Measurements from ENCODE around the gene CR2. TPM values are rescaled to one million over a fixed set of nuclear protein-coding genes. Genes with fewer than 3 reads are reported as not detected.

The CR2 gene
- total and polyA plus RNA-seq, 5 donors: not detected

DNA sequence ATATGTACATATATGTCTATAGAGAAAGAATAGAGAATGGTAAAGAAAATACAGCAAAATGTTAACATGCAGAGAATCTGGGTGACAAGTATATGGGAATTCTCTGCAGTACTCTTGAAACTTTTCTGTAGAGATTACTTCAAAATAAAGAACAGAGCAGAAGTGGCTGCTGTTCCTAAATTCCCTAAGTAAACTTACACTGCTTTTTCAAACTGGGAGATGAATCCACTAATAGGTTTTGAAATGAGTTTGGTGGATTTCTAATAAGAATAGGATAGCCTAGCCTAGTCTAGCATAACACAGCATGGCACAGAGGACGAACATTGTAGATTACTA lies 450 bp upstream of the CR2 start:
- peak overlapping the region; percentile 37 for H3K4me3 ChIP-seq (ENCODE audit: low read length)
- DNase-seq: no peak
- WGBS: 19% methylated on average over 1 of the region's 1 CpG
- no peaks in the 10 kb centered on the region for H3K9me3 ChIP-seq (ENCODE audit: control insufficient read depth, low read length)
- H3K4me1 ChIP-seq (ENCODE audit: control insufficient read depth, insufficient read depth, low read length): no peaks in the 10 kb centered on the region
- intact Hi-C loops (cut with DNase I): no loop called here
- ATAC-seq: no peak
- peaks cover 3% of the 10 kb centered on the region for H3K27me3 ChIP-seq (ENCODE audit: control insufficient read depth, insufficient read depth)
- H3K27ac ChIP-seq (ENCODE audit: low read length): no peak overlapping the region

DNA sequence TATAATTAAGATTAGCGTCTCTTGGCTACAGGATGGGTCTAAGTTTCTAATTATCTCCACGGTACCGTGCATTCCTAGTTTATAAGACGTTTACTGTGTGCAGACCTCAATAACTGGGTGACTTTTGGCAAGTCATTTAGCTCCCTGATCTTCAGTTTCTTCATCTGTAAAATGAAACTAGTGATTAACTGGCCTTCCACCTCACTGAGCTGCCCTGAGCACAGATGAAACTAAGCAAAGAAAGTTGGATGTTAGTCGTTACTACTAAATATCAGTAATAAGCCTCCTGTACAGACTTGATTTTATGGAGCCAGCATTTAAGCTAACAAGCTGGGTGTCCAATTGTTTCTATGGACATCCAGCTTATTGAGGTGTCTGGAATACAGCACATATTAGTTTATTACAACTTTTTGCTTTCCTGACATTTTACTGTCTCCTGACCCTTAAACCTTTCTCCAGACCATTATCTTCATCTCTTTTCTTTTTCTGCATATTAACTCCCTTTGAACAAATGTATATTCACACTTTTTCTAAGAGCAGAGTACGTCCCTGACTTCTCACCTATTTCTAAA lies 1.1 kb downstream of the CR2 start:
- intact Hi-C loops (cut with DNase I): no loop called here
- Histone ChIP-seq H3K9me3 (ENCODE audit: control insufficient read depth, low read length) (no peaks in the 10 kb centered on the region), H3K27ac (ENCODE audit: low read length) (no peak overlapping the region), H3K4me1 (ENCODE audit: control insufficient read depth, insufficient read depth, low read length) (no peaks in the 10 kb centered on the region), H3K4me3 (ENCODE audit: low read length) (peak overlapping the region; percentile 37), H3K27me3 (ENCODE audit: control insufficient read depth, insufficient read depth) (peaks cover 5% of the 10 kb centered on the region)
- DNase-seq (no peak), ATAC-seq (no peak)
- 57% methylated on average over 6 of the region's 6 CpGs for WGBS

DNA sequence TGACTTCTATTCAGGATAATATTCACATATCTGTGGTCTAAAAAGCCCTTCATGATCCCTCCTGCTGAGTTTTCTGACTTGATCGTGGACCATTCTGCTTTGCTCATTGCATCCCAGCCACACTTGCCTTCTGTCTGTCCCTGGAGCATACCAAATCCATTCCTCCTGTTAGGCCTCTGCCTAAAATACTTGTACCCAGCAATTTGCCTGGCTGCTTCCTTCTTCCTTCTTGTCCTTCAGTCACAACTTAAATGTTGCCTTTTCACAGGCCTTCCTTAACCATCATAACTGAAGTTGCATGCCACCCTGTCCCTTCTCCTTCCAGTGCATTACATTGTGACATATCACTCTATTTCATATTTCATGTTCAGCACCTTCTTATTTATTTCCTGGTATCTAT lies 4.3 kb downstream of the CR2 start:
- WGBS: 86% methylated on average over 1 of the region's 1 CpG
- no peak overlapping the region for H3K27ac ChIP-seq (ENCODE audit: low read length)
- no peaks in the 10 kb centered on the region for H3K4me1 ChIP-seq (ENCODE audit: control insufficient read depth, insufficient read depth, low read length)
- no peak for ATAC-seq
- H3K27me3 ChIP-seq (ENCODE audit: control insufficient read depth, insufficient read depth): peaks cover 5% of the 10 kb centered on the region
- intact Hi-C loops (cut with DNase I): no loop called here
- H3K4me3 ChIP-seq (ENCODE audit: low read length): no peak overlapping the region
- H3K9me3 ChIP-seq (ENCODE audit: control insufficient read depth, low read length): no peaks in the 10 kb centered on the region
- no peak for DNase-seq

DNA sequence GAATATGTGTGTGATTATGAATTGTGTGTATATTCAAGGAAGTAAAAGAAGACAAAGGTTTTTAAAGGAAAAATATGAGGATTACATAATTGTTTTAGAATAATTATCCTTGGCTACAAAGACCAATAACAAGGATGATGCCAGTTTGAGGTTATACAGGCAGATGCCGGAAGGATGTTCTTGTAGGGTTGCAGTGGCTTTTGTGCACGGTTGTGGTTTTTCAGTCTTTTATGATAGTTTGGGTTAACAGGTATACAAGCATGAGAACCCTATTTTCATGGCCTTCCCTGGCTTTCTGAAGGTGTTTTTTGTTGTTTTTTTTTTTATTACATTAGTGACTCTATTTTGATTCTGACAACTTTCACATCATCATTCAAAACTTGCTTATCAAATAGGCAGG lies 4.9 kb downstream of the CR2 start:
- H3K4me3 ChIP-seq (ENCODE audit: low read length): no peak overlapping the region
- H3K27ac ChIP-seq (ENCODE audit: low read length): no peak overlapping the region
- DNase-seq (no peak), ATAC-seq (no peak)
- no peaks in the 10 kb centered on the region for H3K9me3 ChIP-seq (ENCODE audit: control insufficient read depth, low read length)
- WGBS: 94% methylated on average over 2 of the region's 2 CpGs
- peaks cover 5% of the 10 kb centered on the region for H3K27me3 ChIP-seq (ENCODE audit: control insufficient read depth, insufficient read depth)
- intact Hi-C loops (cut with DNase I): no loop called here
- no peaks in the 10 kb centered on the region for H3K4me1 ChIP-seq (ENCODE audit: control insufficient read depth, insufficient read depth, low read length)

DNA sequence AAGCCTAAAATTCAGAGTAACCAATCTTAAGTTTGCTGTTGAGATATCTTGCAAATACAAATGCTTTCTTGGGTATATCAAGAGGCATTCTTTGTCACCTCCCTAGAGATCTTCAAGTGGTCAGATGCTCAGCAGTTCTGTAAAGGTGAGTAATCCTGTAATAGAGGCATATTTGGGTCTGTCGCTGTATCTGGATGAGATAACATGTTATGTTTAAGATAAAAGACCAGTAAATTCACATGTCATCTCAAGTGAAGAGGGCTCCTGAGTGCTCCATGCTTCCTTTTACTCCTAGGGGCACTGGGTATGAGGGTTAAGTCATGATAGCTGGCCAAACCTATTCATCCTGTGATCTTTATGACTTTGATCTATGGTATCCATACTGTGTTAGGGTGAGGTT lies 7.5 kb downstream of the CR2 start:
- ATAC-seq: no peak
- H3K9me3 ChIP-seq (ENCODE audit: control insufficient read depth, low read length): no peaks in the 10 kb centered on the region
- DNase-seq: no peak
- H3K4me1 ChIP-seq (ENCODE audit: control insufficient read depth, insufficient read depth, low read length): no peaks in the 10 kb centered on the region
- H3K27me3 ChIP-seq (ENCODE audit: control insufficient read depth, insufficient read depth): peaks cover 6% of the 10 kb centered on the region
- H3K4me3 ChIP-seq (ENCODE audit: low read length): no peak overlapping the region
- WGBS: 74% methylated on average over 1 of the region's 1 CpG
- intact Hi-C loops (cut with DNase I): no loop called here
- H3K27ac ChIP-seq (ENCODE audit: low read length): no peak overlapping the region

DNA sequence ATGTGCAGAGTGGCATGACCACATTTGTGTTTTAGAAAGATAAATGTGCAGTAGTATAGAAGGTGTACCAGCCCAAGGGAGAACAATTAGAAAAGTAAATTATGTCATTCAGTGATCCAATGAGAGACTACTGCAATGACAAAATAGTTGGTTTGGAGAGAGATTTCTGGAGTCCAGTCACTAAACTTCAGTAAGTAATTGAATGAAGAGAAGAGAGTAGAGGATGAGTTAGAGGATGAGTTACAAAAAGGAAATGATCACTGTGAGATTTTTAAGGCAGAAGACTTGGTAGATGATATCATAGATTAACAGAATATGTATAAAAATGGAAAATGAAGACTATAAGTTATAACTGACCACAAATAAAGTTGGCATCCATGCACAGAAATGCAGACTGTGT lies 8.4 kb downstream of the CR2 start:
- Histone ChIP-seq H3K4me1 (ENCODE audit: control insufficient read depth, insufficient read depth, low read length) (no peaks in the 10 kb centered on the region), H3K27ac (ENCODE audit: low read length) (no peak overlapping the region), H3K4me3 (ENCODE audit: low read length) (no peak overlapping the region), H3K9me3 (ENCODE audit: control insufficient read depth, low read length) (no peaks in the 10 kb centered on the region), H3K27me3 (ENCODE audit: control insufficient read depth, insufficient read depth) (peaks cover 6% of the 10 kb centered on the region)
- intact Hi-C loops (cut with DNase I): no loop called here
- DNase-seq (no peak), ATAC-seq (no peak)

DNA sequence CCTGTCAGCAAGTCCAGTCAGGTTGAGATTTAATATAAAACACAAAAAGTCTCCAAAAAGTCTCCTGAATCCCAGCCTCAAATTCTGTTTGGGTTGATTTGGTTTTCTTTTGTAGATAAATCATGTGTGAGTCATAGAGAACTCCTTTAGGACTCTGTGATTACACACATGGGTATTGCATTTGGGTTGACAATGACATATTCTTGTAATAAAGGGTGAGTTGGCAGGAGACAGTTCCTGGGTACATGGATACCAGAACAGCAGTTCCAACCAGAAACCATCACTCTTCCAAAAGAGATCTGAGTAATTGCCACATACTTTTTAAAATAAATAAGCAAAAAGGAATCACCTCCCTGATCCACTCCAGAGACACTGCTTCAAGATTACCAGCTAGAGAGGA lies 8.9 kb downstream of the CR2 start:
- no peaks in the 10 kb centered on the region for H3K4me1 ChIP-seq (ENCODE audit: control insufficient read depth, insufficient read depth, low read length)
- H3K27ac ChIP-seq (ENCODE audit: low read length): no peak overlapping the region
- ATAC-seq (no peak), DNase-seq (no peak)
- H3K4me3 ChIP-seq (ENCODE audit: low read length): no peak overlapping the region
- H3K27me3 ChIP-seq (ENCODE audit: control insufficient read depth, insufficient read depth): peaks cover 6% of the 10 kb centered on the region
- intact Hi-C loops (cut with DNase I): no loop called here
- H3K9me3 ChIP-seq (ENCODE audit: control insufficient read depth, low read length): no peaks in the 10 kb centered on the region

DNA sequence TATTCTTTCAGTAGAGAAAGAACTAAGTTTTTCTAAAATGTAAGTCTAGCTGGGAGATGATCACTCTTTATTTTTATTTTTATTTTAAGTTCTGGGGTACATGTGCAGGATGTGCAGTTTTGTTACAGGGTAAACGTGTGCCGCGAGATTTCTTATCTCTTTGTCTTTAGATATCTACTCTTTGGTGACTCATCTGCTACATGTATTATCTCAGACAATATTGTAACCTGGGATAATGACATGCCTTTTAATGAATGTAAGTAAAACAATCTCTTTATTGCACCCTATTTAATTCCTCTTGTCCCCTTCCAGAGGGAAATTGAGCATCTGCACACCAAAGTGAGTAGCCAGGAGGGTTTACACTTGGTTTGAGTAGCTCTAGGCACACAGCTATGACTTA lies 9.4 kb downstream of the CR2 start:
- Histone ChIP-seq H3K27me3 (ENCODE audit: control insufficient read depth, insufficient read depth) (peaks cover 6% of the 10 kb centered on the region), H3K27ac (ENCODE audit: low read length) (no peak overlapping the region), H3K4me3 (ENCODE audit: low read length) (no peak overlapping the region), H3K4me1 (ENCODE audit: control insufficient read depth, insufficient read depth, low read length) (no peaks in the 10 kb centered on the region), H3K9me3 (ENCODE audit: control insufficient read depth, low read length) (no peaks in the 10 kb centered on the region)
- DNase-seq: no peak
- no peak for ATAC-seq
- intact Hi-C loops (cut with DNase I): no loop called here
- 65% methylated on average over 3 of the region's 3 CpGs for WGBS

DNA sequence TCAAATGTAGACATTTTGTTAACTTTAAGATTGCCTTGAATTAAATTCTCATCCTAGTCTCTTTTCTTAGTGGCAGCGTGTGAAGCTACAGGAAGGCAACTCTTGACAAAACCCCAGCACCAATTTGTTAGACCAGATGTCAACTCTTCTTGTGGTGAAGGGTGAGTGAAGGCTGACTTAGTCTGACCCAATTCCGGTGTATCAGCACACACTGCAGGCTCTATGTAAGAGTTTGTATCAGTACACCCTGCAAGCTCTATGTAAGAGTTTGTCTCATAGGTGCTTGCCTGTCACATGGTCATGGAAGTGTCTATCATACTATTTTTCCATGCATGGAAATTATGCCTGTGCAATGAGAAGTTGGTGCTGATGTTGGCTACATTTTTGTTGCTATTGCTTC lies 16.8 kb downstream of the CR2 start:
- no peak overlapping the region for H3K4me3 ChIP-seq (ENCODE audit: low read length)
- H3K27me3 ChIP-seq (ENCODE audit: control insufficient read depth, insufficient read depth): peaks cover 6% of the 10 kb centered on the region
- H3K9me3 ChIP-seq (ENCODE audit: control insufficient read depth, low read length): no peaks in the 10 kb centered on the region
- ATAC-seq: no peak
- intact Hi-C loops (cut with DNase I): no loop called here
- WGBS: 80% methylated on average over 2 of the region's 2 CpGs
- no peaks in the 10 kb centered on the region for H3K4me1 ChIP-seq (ENCODE audit: control insufficient read depth, insufficient read depth, low read length)
- H3K27ac ChIP-seq (ENCODE audit: low read length): no peak overlapping the region
- DNase-seq: no peak

DNA sequence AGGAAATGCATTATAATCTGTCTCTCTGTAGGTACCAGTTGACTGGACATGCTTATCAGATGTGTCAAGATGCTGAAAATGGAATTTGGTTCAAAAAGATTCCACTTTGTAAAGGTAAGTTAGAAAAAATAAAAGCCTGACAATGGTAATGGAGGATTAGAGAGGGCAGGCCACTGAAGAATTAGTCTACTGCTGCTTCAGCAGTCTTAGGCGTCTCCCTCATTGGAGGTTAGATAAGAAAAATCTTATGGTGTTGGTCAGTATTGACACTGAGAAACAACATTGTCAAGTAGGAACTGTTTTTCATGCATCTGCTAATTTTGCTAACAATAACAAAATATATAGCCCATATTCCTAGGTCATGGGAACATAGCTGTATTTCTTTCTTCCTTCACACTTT lies 20.1 kb downstream of the CR2 start:
- Histone ChIP-seq H3K27ac (ENCODE audit: low read length) (no peak overlapping the region), H3K27me3 (ENCODE audit: control insufficient read depth, insufficient read depth) (peaks cover 2% of the 10 kb centered on the region), H3K9me3 (ENCODE audit: control insufficient read depth, low read length) (no peaks in the 10 kb centered on the region), H3K4me3 (ENCODE audit: low read length) (no peak overlapping the region), H3K4me1 (ENCODE audit: control insufficient read depth, insufficient read depth, low read length) (no peaks in the 10 kb centered on the region)
- DNase-seq: no peak
- intact Hi-C loops (cut with DNase I): no loop called here
- no peak for ATAC-seq
- 88% methylated on average over 1 of the region's 1 CpG for WGBS

DNA sequence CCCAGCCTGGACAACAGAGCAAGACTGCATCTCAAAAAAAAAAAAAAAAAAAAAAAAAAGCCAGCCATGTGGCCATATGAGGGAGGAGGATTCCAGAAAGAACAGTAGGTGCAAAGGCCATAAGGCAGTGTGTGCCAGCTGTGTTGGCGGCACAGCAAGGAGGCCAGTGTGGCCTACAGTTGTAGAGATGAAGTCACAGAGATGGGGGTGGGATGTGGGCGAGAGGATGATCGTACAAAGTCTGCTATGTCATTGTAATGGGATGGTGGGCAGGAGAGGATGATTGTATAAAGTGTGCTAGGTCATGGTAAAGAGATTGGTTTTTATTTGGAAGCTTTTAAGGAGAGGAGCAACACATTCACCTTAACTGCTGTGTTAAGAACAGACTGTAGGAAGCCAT lies 32.1 kb downstream of the CR2 start:
- H3K27ac ChIP-seq (ENCODE audit: low read length): no peak overlapping the region
- no peak for DNase-seq
- no peaks in the 10 kb centered on the region for H3K9me3 ChIP-seq (ENCODE audit: control insufficient read depth, low read length)
- peaks cover 4% of the 10 kb centered on the region for H3K27me3 ChIP-seq (ENCODE audit: control insufficient read depth, insufficient read depth)
- ATAC-seq: no peak
- WGBS: 90% methylated on average over 3 of the region's 3 CpGs
- intact Hi-C loops (cut with DNase I): no loop called here
- no peak overlapping the region for H3K4me3 ChIP-seq (ENCODE audit: low read length)
- no peaks in the 10 kb centered on the region for H3K4me1 ChIP-seq (ENCODE audit: control insufficient read depth, insufficient read depth, low read length)

DNA sequence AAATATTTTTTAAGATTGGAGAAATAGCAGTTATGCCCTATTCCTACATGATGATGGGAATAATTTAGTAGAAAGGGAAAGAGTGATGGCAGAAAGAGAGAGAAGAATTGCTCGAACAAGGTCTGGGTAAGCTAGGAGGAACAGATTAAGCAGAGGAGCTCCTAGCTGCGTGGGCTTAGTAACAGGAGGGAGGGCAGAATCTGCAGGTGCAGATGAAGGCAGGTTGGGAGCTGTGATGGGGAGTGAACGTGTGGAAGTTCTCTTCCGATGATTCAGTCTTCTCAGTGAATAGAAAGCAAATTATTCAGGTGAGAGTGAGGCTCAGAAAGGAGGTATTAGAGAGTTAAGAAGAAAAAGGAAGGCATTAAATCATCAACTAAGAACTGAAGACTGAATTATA lies 33.5 kb downstream of the CR2 start:
- WGBS: 75% methylated on average over 4 of the region's 4 CpGs
- Histone ChIP-seq H3K9me3 (ENCODE audit: control insufficient read depth, low read length) (no peaks in the 10 kb centered on the region), H3K4me1 (ENCODE audit: control insufficient read depth, insufficient read depth, low read length) (no peaks in the 10 kb centered on the region), H3K4me3 (ENCODE audit: low read length) (no peak overlapping the region), H3K27me3 (ENCODE audit: control insufficient read depth, insufficient read depth) (peaks cover 4% of the 10 kb centered on the region), H3K27ac (ENCODE audit: low read length) (no peak overlapping the region)
- intact Hi-C loops (cut with DNase I): no loop called here
- no peak for ATAC-seq
- no peak for DNase-seq

Data from right cardiac atrium (tissue), 5 donors.